Fibroblast of the aortic adventitia (primary cell): ENCODE data around the gene SFXN1. TPM values are rescaled to one million over a fixed set of nuclear protein-coding genes. Genes with fewer than 3 reads are reported as not detected.

Experiments used
- DNase-seq: peaks from one replicate; pipeline ENCODE4 v3.0.0-alpha.2; 2010; ENCODE audit warnings: low read depth
- H3K4me3 ChIP-seq: 2 replicates; pipeline ENCODE4 v1.5.1; 2011; ENCODE audit warnings: low read depth, mild to moderate bottlenecking, control low read depth, low read length, moderate library complexity
- total RNA-seq: library from RNA; depleted of rRNA; stranded (reverse); fragments of >200 nt; gene quantifications from 2 replicates; pipeline ENCODE4 v1.2.3, GENCODE V29; 2012; ENCODE audit warnings: low replicate concordance
- TF ChIP-seq, protein P1 (sequence below): IDR thresholded peaks from 2 replicates; pipeline ENCODE4 v1.5.1; 2011; ENCODE audit warnings: mild to moderate bottlenecking, low read length, control low read depth, inconsistent platforms; ENCODE audit not compliant: insufficient read depth

The SFXN1 gene, protein sequence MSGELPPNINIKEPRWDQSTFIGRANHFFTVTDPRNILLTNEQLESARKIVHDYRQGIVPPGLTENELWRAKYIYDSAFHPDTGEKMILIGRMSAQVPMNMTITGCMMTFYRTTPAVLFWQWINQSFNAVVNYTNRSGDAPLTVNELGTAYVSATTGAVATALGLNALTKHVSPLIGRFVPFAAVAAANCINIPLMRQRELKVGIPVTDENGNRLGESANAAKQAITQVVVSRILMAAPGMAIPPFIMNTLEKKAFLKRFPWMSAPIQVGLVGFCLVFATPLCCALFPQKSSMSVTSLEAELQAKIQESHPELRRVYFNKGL
- 15.9 and 74.7 TPM in 2 replicates for total RNA-seq

DNA sequence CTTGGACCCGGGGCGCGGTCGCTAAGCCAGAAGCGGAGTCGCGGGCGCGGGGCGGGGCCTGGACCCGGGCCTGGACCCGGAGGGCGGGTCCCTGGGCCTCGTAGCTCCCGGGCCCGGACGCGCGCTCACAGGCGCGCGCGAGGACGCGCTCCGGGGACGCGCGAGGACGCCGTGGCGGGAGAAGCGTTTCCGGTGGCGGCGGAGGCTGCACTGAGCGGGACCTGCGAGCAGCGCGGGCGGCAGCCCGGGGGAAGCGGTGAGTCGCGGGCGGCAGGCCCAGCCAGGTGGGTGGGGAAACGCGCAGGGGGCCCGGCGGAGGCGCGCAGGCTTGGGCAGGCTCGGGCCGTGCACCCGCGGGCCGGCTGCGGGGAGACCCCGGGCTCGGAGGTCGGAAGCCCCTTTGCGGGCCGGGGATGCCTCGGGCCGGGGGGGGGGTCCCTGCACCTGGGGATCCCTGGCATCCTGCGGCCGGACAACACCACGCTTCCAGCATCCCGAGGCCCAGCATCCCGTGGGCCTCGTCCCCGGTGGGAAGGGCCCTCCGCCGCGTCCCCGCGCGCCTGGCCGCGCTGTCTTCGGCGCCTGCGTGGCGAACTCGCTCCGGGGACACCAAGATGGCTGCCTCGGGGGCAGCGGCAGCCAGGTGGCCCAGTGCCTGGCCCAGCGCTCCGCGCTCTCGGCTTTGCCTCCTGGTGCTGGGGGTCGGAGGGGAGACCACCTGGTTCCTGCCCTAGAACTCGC lies at the start of gene SFXN1:
TSS of gene SFXN1 (plus strand) at position 177 of the 741 bp plus-strand sequence. CDS start 13,544 bp downstream, outside the sequence.
- TF ChIP-seq, protein P1, sequence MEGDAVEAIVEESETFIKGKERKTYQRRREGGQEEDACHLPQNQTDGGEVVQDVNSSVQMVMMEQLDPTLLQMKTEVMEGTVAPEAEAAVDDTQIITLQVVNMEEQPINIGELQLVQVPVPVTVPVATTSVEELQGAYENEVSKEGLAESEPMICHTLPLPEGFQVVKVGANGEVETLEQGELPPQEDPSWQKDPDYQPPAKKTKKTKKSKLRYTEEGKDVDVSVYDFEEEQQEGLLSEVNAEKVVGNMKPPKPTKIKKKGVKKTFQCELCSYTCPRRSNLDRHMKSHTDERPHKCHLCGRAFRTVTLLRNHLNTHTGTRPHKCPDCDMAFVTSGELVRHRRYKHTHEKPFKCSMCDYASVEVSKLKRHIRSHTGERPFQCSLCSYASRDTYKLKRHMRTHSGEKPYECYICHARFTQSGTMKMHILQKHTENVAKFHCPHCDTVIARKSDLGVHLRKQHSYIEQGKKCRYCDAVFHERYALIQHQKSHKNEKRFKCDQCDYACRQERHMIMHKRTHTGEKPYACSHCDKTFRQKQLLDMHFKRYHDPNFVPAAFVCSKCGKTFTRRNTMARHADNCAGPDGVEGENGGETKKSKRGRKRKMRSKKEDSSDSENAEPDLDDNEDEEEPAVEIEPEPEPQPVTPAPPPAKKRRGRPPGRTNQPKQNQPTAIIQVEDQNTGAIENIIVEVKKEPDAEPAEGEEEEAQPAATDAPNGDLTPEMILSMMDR = no peak
- H3K4me3 ChIP-seq = peak within 1 kb of the TSS; percentile 92
- DNase-seq = peak; percentile 55

DNA sequence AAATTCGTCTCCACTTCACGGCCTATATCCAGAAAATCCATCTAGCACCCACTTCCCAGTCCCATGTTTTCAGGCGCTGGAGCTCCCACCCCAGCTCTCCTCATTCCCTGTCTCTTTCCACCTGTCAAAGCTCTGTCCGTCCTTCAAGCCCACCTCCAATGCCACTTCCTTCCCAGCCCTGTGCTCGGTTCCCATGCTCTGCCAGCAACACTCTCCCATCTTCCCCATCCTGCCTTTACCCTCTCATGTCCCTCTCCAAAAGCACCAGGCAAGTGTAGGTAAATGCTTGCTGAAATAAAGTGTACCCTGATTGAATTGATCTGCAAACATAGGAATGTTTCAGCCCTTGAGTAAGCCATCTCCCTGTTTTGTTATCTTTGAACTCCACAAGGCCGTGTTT lies 43.6 kb upstream of the SFXN1 start:
- no peak for DNase-seq
- TF ChIP-seq, protein P1 = no peak

DNA sequence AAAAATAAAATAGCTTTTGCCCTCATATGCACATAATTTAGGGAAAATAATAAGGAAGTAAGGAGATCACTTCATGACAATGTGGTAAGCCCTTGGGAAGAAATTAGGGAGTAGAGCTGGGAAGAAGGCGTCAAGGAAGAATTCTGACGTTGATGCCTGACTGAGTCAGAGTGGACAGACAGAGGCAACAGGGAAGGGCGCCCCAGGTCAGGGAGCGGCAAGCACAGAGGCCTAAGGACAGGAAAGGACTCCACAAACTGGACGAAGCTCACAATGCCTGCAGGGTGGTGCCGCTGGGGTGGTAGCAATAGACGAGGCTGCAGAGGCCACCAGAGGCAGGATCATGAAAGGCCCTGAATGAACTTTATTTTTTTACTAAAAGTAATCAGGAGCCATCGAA lies 42.0 kb upstream of the SFXN1 start:
- no peak for DNase-seq
- no peak overlapping the region for H3K4me3 ChIP-seq
- TF ChIP-seq, protein P1 = no peak

More for the DNA sequence above, 43.6 kb upstream of the SFXN1 start:
- H3K4me3 ChIP-seq = no peak overlapping the region

DNA sequence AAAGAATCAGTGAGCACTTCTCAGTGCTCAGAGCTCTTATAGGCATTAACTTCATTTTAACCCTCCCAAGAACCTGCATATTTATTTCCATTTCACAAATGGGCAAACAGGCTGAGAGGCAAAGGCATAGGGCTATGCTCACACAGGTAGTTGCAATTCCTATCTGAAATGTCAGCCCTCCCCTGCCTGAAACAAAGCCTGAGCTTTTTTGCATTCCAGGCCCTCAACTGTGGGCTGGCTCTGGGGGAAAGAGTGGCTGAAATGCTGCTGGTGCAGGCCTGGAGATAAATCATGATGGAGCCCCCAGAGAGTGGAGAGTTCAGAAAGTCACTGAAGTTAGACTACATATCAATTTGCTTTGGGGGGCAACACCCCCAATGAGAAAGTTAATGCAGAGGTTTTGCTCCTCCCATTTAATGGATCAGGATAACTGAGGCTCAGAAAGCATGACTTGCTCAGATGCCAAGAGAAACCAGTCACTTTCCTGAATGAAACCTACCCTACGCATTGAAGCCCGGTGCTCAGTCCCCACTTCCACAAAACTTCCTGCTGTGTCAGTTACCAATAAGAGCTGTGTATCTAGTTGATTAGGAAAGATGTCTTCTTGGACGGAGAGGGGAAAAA lies 40.0 kb upstream of the SFXN1 start:
- TF ChIP-seq, protein P1 = no peak
- DNase-seq = no peak
- no peak overlapping the region for H3K4me3 ChIP-seq

DNA sequence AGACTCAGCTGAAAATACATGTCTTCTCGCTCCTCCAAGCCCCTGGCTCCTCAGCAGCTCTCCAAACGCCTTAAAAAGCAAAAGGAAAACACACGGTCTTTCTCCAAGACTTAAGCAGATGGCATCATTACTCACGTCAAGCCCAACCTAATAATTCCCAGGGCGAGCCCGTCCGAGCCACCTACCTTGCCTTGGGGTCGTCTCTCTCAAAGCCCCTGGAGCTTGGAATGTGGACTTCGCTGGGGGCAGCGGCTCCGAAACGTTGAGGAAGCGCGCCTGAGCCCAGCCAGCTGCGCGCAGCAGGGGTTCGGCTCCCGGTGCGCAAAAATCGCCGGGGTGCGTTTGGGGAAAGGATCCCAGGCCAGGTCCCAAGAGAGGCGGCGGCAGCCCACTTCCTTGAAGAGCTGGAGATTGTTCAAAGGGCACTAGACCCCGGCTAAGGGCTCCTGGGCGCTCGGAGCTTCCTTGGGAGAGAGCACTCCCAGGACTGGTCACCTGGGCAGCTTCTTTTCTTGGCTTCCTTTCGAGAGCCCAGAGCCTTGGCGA lies 34.8 kb upstream of the SFXN1 start:
- peak; percentile 8 for DNase-seq
- TF ChIP-seq, protein P1 = no peak

DNA sequence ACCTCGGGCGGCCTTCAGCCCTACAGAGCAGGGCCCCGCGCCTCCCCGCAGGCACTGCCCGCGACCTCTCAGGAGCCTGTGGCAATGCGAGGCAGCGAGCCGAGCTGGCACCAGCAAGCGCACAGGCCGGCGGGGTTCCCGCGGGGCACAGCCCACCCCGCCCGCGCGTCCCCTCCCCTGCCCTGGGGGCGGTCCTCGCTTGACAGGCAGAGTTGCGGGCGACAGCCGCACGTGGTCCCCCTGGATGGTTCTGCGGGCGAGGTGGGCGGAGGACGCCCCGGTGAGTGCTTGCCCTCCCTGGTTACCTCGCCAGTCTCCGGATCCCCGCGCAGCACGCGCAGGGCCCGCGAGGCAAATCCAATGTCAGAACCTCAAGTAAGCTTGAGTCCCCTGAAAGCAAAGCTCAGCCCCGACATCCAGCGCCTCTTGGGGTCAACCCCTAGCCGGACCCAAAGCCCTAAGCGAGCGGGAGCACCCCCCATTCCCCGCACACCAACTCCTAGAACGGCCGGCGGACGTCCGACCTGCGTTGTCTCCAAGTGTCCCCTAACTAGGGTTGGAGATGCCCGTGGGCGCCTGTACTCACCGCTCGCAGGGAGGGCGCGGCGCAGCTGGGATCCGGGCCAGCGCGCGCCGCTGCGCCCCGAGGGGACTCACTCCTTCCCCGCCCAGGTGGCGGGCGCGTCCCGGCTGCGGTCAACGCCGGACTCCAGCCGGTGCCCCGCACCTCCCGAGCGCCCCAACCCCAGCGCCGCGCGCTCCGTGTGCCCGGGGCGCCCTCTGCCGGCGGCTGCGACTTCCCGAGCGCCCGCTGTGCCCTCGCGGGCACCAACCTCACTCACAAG lies 34.1 kb upstream of the SFXN1 start, which contains the start of gene DRD1:
TSS of gene DRD1 (minus strand) at position 123 of the 845 bp plus-strand sequence. CDS start 1,083 bp downstream, outside the sequence.
- H3K4me3 ChIP-seq = peak within 1 kb of the TSS; percentile 25
- peak; percentile 23 for DNase-seq
- TF ChIP-seq, protein P1 = peak; percentile 45

More for the DNA sequence above, 34.8 kb upstream of the SFXN1 start:
- H3K4me3 ChIP-seq = no peak overlapping the region
